T follicular helper cell (primary cell): Measurements from ENCODE around the gene POLL.

ENCODE experiments used
- DNase-seq: peaks from one replicate; pipeline ENCODE4 v3.0.0-alpha.2; 2020; ENCODE audit warnings: low read depth

POLL gene

DNA sequence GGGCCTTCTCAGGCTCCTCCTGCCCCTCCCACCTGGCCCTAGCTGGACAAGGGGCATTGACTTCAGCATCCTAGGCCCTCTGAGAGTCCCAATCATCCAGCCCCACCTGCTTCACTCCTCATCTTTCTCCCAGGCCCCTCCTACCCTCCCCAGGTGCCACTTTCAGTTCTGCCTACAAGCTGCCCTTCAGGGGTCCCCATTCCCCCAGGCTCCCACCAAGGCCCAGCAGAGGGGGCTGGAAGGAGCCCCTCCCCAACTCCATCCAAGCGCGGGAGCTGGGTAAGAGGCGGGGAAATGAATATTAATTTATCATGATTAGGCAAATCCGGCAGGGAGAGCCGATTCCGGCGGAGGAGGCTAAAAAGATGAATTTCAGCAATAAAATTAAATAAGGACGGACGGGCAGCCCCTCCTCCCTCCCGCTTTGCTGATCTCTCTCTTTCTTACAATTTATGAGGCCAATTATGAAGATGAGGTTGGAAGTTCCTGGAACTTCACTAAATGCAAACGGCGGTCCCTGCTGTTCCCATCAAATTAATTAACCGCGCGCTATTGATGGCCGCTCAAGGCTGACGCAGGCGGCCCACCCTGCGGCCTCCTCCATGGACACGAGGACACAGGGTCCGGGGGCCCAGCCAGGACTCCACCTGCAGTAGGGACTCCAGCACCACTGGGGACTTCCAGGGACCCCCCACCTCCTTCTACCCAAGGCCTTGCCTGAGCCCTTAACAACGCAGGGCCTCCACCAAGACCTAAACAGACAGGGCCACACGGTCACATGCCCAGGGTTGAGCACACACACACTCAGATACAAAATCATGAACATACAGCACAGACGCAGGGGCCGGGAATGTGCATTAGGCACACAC is 13.9 kb downstream of the POLL start:
- DNase-seq = no peak

- DNase-seq = no peak
Observed at GRCh38 chr10:101572785-101573184, 15.3 kb downstream of the POLL start.

DNA sequence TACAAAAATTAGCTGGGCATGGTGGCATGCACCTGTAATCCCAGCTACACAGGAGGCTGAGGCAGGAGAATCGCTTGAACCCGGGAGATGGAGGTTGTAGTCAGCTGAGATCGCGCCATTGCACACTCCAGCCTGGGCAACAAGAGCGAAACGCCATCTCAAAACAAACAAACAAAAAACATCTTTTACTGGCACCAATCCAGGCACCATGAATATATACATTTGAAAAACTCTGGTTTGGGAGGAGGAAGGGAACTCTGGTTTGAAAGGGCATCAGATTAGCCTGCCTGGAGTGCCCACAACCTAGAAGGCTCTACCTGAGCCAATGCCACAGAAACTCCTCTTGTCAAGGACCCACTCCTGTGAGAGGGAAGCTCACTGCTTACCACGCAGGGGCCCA is 15.9 kb downstream of the POLL start:
- no peak for DNase-seq

DNA sequence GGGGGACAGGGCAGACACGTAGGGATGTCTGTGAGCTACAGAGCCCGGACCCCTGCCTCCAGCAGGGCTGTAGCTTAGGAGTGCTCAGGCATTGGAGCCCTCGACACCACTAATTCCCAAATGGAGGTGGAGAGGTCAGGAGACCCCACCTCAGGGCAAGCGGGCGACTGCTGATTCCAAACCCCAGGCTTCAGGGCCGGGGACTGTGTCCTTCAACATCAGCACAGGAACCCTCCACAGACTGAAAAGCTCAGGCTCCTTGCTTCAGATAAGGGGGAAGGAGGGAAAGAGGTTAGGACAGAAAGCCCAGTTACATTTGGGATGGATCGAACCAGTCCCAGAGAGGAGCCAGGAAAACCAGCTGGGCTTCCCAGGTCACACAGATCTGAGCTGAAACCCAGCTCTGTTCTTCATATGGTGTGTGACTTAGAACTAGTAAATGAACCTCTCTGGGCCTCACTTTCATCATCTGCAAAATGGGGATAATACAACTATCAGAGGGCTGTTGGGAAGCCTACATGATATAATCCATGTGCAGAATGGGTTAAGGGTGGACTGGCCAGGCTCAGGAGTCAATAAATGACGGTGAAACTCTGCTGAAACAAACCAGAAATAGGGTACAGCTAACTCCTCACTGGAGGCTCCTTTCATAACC is 16.7 kb downstream of the POLL start:
- no peak for DNase-seq

GRCh38 chr10:101570428-101571270 is 17.4 kb downstream of the POLL start:
- no peak for DNase-seq

DNA sequence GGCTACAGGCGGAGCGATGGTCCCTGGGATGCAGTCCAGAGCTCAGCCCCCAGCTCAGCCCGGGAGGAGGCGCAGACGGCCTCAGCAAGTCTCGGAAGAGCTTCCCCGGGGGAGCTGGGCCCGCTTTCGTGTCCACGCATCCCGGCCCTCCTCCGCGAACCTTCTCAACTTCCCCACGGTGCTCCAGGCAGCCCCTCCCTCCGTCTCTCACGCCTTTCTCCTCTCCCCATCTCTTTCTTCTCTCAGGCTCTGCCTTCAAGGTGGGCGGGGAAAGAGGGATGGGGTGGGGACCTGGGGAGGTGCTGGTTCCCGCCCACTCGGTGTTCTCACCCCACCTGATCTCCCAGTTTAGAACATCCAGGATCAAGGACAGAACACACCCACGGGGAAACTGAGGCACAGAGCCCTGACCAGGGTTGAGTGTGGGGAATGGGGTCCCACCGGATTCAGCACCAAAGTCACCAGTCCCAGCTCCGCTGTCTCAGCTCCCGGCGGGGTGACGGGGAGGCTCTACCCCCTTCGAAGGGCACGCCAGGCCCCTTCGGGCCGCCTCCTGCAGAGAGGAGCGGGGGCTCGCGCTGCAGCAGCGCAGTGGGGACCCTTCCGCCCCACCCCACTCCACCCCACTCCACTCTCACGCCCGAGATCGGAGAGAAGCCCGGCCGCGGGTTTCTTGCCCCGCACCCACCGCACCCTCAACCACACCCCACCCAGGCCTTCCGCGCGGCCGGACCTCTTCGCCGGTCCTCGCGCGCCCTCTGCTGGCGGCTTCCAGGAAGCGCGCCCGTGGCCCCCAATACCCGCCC is 18.2 kb downstream of the POLL start:
- peak; percentile 62 for DNase-seq

DNA sequence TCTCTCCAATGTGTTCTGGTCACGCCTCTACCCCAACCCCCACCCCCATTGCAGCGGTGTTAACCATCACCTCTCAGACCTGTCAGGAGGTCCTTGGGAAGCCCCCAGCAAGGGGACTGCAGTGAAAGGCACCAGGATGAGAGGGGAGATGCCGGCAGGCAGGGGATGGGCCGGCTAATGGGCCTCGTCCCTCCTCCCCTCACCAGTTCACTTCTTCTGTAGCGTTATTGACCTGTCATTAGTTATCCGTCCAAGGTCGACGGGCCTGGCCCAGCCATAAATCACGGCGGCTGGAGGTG is 18.8 kb downstream of the POLL start:
- no peak for DNase-seq

- DNase-seq = no peak
Observed at GRCh38 chr10:101568054-101568745, 19.9 kb downstream of the POLL start.

- no peak for DNase-seq
Observed at GRCh38 chr10:101567165-101568006, 20.7 kb downstream of the POLL start.

DNA sequence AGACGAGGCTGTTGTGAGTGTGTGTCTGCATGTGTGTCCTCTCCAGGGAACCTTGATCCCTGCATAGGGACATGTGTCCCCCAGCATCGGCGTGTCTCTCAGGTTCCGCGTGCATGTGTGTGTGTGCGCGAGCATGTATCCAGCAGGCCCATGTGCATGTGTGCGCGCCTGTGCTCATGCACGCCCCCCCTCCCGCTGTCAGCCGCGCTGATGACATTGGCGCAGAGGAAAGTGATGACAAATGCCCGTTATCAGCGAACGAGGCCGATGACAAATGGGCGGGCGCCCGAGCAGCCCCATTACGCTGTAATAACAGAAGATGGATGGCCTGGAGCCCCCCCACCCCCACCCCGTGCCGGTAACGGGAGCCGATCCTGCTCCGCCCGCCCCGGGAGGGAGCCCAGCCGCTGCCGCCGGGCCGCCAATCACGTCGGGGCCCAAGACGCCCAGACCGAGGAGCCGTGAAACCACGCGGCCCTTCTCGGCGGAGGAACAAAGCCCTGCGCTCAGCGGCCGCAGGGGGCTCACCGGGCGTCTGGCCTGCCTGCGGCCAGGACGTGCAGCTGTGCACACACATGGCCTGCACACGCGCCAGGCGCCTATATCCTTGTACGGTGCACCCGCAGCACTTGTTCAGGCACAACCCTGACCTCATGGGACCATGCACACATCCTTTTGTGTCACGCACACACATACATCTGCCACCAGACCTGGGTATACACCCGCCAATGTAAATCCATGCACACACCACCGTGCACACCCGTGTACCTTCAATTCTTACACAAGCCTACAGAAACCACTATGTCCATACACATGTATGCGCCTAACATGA is 21.5 kb downstream of the POLL start:
- no peak for DNase-seq

GRCh38 chr10:101565936-101566332 is 22.1 kb downstream of the POLL start:
- no peak for DNase-seq

- DNase-seq = no peak
Observed at GRCh38 chr10:101565370-101565900, 22.6 kb downstream of the POLL start.

- no peak for DNase-seq
Observed at GRCh38 chr10:101564490-101564991, 23.5 kb downstream of the POLL start.

DNA sequence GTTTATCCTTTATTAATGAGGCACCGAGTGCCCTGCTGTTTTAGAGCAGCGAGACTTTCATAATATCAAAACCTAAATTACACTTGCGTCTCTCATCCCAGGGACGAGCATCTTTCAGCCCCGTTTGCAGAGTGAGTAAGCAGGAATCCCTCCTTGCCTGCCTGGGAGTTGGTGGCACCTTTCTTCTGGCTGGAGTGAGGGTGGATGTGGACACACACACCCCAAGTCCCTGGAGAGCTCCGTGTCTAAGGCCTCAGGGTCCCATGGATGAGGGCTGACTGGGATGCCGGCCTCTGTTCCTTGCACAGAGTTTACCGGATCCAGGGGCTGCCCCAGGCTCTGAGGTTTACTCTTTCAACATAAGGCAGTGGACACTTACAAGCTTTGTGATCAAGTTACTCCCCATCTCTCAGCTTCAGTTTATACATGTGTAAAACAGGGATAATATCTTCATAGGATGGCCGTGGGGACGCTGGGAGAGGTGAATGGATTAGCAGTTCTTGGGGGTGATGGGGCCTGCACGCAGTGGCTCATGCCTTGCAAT is 24.5 kb downstream of the POLL start:
- DNase-seq = no peak

DNA sequence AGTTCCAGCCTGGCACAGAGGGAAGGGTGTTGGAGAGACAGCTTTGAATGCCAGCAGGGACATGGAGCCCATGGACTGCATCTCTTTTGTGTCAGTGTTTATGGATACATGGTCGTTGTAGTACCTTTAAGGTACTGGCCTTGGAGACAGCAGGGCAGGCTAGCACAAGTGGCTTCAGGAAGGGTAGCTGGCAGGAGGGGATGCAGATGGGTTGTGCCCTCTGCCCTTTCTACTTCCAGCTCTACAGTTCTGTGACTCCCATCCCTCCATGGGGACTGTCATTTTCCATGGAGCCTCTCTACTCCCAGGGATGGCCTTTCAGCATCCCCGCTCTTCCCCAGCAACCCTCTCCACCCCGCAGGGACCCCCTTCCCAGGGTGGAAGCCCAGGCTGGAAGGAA is 25.1 kb downstream of the POLL start:
- no peak for DNase-seq

- no peak for DNase-seq
Observed at GRCh38 chr10:101562231-101562630, 25.8 kb downstream of the POLL start.

- no peak for DNase-seq
Observed at GRCh38 chr10:101561068-101561915, 26.8 kb downstream of the POLL start.
